HG03066 (cell line): ENCODE data around the gene LCN9.
"Not testable (repeated sequence)": the region's sequence is repeated elsewhere in the genome, so short reads cannot be mapped to it uniquely, and the experiment has no call there.

Experiments used
- ATAC-seq: cut with Tn5 transposase; IDR thresholded peaks from one replicate; pipeline ENCODE4 v1.9.1; 2021; ENCODE audit warnings: low read depth; ENCODE audit not compliant: unreplicated experiment

LCN9 gene, protein sequence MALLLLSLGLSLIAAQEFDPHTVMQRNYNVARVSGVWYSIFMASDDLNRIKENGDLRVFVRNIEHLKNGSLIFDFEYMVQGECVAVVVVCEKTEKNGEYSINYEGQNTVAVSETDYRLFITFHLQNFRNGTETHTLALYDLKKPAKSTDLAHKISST

DNA sequence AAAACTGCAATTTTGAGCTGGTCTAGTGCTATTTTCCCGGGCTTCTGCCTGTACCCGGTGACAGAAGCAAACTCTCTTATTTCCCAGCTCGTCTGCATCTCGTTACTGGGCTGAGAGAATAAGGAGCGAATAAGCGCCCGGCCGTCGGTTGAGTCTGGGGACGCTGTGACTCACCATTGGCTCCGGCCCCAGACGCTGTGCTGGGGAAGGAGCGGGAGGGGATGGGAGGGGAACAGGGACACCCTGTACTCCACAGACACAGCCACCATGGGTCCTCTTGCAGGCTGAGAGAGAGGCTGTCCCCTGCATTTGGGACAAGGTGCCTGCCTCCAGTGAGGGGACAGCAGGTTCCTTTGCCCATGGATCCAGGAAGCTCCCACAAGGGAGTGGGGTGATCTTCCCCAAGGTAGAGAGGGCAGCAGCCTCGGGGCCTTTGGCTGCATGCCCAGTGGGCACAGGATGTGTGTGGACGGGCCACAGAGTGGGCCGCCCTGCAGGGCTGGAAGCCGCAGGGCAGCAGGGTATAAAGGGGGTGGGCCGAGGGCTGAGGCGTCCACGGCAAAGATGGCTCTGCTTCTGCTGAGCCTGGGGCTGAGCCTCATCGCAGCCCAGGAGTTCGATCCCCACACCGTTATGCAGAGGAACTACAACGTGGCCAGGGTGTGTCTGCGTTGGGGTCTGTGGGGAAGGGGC lies at the start of gene LCN9:
TSS of gene LCN9 (plus strand) at position 552 of the 693 bp plus-strand sequence. CDS start at position 565, 13 bp downstream.
- ATAC-seq: no peak

DNA sequence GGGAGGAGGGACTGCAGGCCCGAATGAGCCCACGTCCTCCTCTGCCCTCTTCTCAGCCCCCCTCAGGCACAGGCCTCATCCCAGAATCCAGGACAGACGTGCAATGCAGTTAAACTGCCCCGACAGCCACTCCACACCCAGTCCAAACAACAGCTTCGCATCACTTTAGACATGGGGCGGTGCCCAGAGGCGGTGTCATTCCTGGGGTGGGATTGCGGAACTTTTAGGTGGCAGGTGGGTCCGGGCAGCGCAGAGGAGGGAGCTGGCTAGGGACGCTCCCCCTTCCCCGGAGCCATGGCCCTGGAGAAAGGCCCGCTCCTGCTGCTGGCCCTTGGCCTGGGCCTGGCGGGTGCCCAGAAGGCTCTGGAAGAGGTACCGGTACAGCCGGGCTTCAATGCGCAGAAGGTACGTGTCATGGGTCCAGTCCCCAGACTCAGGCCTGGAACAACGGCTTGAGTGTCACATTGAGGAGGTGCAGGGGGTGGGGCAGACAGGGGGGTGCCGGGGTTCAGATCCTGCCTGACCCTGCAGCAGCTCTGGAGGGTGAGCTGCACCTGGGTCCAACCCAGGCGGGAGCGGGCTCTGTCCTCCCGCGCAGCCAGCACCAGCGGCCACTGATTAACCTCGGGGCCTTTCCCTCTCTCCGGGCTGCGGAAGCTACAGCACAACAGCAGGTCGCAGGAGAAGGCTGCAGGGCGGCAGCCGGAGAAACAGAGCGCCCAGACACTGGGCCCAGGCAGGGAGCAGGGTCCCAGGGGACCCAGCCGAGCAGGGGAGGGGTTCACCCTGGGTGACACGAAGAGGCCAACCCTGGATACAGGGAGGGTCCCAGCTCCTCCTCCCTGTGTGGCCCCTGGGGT lies 48.9 kb upstream of the LCN9 start:
- no peak for ATAC-seq

DNA sequence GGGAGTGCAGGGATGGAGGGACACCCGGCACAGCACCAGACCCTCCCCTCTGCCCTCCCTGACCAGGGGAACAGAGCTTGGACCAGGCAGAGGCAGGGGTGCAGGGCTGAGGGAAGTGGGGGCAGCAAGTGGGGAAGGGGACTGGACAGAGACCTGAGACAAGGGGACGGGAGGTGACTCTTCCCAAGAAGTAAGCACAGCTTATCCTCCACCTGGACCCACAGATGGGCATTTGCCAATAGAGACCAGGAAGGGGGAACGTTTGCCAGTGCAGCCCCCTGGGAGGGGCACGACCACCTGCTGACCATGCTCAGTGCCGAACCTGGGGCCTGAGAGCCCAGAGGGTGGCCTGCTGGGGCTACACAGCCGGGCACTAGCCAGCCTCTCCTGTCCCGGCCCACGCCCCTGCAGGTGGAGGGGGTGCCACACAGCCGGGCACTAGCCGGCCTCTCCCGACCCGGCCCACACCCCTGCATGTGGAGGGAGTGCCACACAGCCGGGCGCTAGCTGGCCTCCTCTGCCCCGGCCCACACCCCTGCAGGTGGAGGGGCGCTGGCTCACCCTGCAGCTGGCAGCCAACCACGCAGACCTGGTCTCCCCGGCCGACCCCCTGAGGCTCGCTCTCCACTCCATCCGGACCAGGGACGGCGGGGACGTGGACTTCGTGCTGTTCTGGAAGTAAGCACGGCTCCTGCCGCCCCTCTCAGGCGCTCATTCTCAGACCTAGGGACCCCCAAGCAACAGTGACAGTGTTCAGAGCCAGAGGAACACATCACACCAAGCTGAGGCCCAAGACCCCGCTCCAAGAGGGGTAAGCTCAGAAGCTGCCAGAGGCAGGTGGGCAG lies 48.1 kb upstream of the LCN9 start:
- no peak for ATAC-seq

DNA sequence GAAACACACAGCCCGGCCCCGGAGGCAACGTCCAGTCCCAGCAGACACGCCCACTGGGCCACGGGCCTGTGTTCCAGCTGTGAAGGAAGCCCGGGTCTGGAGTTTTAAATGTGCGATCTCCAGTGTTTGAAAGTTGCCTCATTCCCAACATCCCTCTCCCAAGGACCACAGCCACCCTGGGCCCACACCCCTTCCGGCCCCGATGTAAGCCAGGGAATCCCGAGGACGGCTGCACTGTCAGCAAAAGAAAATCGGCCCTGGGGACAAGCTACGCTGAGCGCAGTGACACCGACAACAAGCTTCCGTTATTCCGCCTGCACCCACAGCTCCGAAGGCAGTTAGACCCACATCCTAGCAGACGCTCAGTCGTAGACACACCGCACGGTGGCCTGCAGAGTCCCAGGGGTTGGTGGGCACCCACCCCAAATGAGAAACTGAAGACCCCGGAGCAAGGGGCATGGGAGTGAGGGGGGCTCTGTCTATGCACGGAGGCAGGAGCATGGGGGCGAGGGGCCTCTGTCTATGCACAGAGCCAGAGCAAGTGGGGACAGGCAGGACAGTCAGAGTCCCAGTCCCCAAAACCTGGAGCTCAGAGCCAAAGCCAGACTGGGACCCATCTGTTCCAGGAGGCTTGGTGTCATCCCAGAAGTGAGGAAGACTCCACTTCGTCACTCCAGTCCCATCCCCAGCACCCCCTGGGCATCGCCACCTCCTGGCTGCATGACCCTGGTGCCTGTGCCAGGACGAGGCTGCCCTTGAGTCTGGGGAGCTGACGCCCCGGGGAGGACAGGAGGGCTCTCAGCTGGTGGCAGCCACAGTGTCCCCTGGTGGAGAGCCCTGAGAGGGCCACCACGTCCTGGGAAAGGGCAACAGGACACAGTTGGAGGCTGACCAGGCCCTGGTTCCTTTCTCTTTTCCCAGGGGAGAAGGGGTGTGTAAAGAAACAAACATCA lies 47.2 kb upstream of the LCN9 start:
- no peak for ATAC-seq

DNA sequence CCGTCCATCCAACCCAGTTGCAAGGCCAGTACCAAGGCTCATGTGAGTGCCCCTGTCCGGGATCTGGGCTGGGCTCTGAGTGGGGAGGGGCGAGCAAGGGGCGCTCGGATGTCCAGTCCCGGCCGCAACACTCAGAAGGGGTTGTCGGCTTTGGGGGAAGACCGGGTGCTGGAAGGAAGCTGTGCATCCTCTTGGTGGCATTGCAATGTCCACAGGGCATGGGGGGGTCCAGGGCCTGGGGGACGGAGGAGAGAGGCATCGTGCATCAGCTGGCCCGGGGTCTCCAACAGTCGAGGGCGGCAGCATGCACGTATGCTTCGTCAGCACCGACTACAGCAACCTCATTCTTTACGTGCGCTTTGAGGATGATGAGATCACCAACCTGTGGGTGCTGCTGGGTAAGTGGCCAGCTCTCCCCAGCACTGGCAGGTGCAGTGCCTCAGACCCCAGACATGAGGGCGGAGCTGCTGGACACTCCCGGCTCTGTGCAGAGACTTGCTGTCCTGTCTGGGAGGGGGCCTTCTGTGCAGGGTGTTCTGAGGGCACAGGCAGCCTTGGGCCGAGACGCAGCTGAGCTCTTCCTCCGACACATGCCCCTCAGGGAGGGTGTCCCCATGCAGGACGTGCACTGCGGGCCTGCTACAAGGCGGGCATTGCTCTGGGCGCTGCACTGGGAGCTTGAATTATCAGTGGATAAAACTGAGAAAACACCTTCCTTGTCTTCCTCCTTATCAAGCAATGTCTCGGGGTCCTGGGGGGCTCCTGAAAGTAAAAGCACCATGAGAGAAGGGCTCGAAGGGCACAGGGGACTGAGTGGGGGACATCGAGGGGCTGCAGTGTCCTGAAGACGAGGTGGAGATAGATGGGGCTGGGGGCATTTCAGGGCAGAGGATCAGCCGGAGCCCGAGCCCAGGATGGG lies 46.2 kb upstream of the LCN9 start:
- ATAC-seq: no peak

DNA sequence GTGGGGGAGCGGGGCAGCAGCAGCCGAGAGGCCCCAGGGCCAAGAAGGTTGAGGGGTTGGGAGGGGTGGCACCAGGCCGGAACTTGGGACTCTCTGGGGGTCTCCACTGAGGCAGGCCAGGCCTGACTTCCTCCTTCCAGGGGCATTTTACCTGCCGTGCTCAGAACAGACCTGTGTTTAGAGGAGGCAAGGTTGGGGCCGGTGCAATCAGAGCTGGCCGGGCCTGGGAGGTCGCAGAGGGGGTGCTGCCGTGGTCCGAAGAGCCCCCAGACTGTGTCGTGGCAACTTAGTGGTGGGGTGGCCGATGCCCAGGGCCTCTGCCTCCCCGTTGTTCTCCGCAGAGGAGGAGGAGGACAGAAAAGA lies 45.6 kb upstream of the LCN9 start:
- no peak for ATAC-seq

DNA sequence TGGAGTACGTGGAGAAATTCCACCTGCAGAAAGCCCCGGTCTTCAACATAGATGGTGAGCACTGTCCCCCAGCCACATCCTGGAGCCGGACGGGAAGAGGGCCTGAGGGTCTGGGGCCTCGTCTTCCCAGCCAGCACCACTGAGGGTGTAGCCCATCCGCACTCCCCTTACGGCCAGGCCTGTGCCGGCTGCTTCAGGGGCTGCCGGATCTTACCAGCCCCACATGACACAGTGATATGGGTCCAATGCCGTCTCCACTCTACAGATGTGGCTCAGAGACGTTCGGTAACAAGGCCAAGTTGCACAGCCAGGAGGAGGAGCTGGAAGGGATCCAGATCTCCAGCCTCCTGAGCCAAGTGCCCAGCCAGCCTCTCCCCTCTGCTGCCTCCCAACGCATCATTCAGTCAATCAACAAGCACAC lies 45.1 kb upstream of the LCN9 start:
- ATAC-seq: no peak

DNA sequence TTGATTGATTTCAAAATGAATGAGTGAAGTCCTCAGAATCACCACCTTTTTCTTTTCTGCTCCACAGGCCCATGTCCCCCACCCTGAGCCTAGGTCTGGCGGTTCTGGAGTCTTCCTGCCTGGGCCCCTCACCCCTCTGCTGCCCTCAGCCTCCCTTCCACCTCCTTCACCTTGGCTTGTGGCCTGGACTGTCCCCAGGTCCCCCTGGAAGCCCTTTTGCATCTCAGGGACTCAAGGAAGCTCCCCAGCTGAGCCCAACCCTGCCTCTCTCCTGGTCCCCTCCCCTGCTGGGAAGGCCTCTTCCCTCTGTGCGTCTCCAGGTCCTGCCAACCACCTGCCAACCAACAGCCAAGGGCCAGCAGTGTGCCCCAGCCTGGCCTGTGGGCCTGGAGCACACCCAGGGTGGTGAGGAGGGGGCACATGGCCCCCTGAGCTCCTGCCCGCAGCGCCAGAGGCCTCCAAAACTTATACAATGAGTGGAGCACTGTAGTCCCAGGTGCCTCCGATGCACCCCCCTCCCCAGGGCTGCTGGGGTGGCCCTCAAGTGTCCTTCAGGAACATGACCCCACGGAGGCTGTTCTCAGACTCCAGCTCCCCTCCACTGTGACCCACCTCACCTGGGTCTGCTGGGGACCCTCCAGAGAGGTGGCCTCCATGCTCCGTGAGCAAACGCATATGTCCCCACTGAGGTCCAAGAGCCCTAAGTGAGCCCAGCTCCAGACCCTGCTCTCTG lies 44.1 kb upstream of the LCN9 start:
- ATAC-seq: no peak

DNA sequence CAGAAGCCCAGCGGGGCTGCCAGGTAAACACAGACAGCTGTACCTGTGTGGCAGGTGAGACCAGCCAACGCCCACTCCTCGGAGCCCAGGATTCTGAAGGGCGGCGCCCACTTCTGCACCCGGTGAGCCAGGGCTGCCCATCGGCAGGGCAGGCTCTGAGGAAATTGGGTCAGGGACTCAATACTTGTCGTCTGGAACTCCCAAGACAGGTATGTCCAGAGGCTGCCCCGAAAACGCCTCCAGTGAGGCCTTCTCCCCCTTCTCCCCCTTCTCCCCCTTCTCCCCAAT lies 43.6 kb upstream of the LCN9 start:
- ATAC-seq: no peak

DNA sequence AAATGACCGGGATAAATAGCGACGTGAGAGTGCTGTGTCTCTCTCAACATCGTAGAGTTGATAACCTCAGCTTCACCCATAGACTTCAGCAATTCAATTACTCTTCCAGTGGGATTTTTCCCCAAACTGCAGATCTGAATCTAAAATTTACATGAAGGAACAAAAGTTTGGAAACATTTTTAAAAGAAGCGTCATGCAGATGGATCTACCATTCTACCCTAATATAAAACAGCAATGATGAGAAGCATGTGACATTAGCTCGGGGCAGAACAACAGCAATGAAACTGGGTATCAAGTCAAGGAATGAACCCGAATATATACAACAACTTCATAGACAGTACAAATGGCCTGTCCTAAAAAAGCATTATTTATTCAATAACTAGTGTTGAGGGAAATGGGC lies 42.6 kb upstream of the LCN9 start:
- no peak for ATAC-seq

DNA sequence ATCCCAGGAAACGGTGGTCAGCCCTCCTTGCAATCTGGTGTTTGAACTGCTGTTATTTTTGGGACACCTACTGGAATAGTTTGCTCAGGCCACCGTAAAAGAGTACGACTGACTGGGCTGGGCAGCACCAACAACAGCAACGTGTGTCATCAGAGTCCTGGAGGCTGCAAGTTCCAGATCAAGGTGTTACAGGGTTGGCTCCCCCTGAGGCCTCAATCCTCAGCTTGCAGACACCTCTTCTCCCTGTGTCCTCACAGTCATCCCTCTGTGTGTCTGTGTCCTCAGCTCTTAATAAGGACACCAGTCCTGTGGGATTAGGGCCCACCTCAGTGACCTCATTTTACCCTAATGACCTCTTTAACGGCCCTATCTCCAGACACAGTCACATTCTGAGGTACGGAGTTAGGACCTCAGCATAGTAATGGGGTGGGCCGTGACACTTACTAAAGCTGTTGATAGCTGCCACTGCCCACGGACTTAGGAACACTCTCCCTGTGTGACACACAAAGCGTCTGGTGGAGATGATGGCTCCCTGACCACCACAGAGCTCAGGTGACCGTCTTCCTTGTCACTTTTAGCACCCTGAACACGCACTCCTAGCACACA lies 40.6 kb upstream of the LCN9 start:
- ATAC-seq: no peak

DNA sequence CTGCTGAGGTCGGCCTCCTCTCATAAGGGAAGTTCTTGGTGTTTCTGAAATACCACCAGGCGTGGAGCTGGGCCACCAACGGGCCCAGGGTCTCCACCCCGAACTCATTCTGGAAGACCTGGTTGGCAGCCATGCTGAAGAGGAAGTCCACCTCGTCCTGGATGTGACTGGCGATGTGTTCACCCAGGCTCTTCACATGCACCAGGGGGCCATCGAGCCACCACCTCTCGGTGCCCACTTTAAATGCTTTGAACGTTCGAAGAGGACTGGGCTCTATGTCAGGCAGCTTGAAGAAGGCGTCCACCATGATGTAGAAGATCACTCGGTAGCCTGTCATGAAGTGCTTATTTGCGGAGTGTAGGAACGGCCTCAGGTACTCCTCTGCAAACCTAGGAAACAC lies 38.8 kb upstream of the LCN9 start:
- no peak for ATAC-seq

DNA sequence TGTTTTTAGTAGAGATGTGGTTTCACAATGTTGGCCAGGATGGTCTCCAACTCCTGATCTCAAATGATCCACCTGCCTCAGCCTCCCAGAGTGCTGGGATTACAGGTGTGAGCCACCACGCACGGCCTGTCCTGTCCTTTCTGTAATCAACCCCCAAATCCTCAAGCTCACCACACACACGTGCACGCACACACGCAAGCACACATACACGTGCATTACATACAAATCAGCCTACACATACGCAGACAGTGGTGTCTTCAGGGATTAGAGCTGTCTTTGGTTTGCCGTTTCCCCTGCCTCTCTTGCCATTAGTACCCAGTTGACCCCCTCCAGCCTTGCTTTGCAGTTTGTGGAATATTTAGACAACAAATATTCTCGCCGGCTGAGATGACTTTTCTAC lies 30.3 kb upstream of the LCN9 start:
- no peak for ATAC-seq

DNA sequence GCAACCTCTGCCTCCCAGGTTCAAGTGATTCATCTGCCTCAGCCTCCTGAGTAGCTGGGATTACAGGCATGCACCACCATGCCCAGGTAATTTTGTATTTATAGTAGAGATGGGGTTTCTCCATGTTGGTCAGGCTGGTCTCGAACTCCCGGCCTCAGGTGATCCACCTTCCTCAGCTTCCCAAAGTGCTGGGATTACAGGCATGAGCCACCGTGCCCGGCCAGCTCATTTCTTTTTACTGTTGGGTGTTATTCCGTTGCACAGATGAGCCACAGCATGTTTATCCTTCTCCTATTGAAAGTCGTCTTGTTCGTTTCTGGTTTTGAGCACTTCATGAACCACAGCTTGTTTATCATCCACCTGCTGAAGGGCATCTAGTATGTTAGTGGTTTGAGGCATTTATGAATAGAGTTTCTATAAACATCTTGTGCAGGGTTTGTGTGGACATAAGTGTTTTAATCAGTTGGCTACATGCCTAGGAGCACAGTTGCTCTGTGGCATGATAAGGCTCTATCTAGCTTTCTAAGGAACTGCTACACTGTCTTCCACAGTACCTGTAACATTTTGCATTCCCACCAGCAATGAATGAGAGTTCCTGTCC lies 26.1 kb upstream of the LCN9 start:
- ATAC-seq: not testable (repeated sequence)

DNA sequence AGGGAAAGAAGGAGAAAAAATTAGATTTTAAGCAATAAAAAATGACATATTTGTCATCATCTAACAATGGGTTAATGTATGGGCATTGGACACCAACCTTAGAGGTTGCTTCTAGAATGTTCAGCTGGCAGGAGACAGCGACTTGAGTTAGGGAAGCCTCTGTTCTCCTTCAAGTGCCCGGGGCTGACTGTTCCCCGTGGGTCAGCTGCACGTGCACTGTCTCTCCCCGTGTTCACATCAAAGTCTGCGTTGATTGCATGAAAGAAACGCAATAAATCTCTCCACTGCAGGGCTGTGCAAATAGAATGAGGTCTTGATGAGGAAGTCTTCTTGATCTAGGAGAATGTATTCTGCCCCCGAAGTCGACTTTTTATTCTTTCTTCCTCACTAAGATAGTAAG lies 23.9 kb upstream of the LCN9 start, which contains the start of gene GLT6D1:
TSS of gene GLT6D1 (minus strand) at position 345 of the 400 bp plus-strand sequence. CDS start 353 bp downstream, outside the sequence.
- no peak for ATAC-seq

DNA sequence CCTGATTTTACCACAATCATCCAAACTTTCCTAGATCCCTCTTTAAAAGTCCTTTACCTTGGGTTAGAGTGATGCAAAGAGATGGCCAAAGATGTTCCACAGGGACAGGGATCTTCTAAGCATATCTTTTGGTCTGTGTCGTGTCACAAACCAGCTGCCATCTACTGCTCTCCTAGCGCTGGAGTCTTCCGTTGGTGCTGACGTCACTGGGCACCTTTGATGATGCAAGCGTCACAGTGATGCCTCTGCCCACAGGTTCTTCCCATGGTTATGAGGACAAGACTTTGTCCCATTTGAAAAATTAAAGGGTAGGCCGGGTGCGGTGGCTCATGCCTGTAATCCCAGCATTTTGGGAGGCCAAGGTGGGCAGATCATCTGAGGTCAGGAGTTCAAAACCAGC lies 22.1 kb upstream of the LCN9 start:
- ATAC-seq: no peak

DNA sequence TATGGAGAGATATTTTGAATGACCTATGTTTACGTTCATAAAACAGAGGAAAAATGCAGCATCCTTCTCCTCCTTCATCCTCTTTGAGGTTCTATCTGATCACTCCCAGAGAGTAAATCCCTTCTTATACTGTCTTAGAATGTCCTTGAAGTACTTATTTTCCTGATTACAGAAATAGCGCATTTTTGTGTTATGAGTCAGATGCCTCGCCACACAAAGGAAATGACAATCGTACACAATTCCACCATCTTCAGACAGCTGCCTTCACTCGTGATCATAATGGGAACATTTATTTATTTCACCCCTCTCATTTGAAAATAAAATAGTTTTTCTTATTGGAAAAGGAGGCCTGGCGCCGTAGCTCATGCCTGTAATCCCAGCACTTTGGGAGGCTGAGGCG lies 21.4 kb upstream of the LCN9 start:
- ATAC-seq: no peak
